Liver (tissue), 3 donors: ENCODE data around the gene GPR25.

Source experiments
- REST ChIP-seq: IDR thresholded peaks from 2 replicates; pipeline ENCODE4 v1.6.1; 2016; ENCODE audit warnings: antibody characterized with exemption, mild to moderate bottlenecking
- SP1 ChIP-seq: IDR thresholded peaks from 2 replicates; pipeline ENCODE4 v1.6.1; 2018; ENCODE audit warnings: antibody characterized with exemption, mild to moderate bottlenecking
- TAF1 ChIP-seq: conservative IDR thresholded peaks from 2 replicates; pipeline ENCODE4 v1.6.1; 2016; ENCODE audit warnings: antibody characterized with exemption, mild to moderate bottlenecking
- TF ChIP-seq, protein P1 (sequence below): fragments of 150-350 bp; IDR thresholded peaks from 2 replicates; pipeline ENCODE4 v1.5.1; 2017; ENCODE audit warnings: improper control_type of control experiment, low read depth, low read length; ENCODE audit not compliant: missing input control
- TF ChIP-seq, protein P2 (sequence below): IDR thresholded peaks from 2 replicates; pipeline ENCODE4 v1.6.1; 2016; ENCODE audit warnings: antibody characterized with exemption
- donor health status: healthy.
- donor health status: healthy.

DNA sequence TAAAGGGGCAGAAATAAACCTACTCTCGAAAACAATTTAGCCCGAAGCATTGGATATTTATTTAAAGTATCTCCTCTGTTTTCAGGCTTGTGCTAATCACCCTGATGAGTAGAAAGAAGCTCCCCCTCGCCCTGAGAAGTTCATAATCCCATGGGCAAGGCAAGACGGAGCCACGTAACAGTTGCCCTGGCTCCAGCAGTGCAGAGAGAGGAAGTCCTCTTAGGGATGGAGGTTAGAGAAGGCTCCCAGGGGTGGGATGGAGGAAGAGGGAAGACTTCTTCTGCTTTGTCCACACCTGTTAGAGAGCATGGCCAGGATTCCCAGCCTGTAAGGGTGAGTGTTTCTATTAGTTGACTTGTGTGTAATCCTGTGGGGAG, 3.4 kb upstream of the GPR25 start:
- TF ChIP-seq REST (no peak), SP1 (no peak), TAF1 (no peak)
- TF ChIP-seq, protein P1, sequence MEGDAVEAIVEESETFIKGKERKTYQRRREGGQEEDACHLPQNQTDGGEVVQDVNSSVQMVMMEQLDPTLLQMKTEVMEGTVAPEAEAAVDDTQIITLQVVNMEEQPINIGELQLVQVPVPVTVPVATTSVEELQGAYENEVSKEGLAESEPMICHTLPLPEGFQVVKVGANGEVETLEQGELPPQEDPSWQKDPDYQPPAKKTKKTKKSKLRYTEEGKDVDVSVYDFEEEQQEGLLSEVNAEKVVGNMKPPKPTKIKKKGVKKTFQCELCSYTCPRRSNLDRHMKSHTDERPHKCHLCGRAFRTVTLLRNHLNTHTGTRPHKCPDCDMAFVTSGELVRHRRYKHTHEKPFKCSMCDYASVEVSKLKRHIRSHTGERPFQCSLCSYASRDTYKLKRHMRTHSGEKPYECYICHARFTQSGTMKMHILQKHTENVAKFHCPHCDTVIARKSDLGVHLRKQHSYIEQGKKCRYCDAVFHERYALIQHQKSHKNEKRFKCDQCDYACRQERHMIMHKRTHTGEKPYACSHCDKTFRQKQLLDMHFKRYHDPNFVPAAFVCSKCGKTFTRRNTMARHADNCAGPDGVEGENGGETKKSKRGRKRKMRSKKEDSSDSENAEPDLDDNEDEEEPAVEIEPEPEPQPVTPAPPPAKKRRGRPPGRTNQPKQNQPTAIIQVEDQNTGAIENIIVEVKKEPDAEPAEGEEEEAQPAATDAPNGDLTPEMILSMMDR, result no peak
- TF ChIP-seq, protein P2, sequence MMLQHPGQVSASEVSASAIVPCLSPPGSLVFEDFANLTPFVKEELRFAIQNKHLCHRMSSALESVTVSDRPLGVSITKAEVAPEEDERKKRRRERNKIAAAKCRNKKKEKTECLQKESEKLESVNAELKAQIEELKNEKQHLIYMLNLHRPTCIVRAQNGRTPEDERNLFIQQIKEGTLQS, result no peak
